Measurements from ENCODE around the gene TMC6. TPM values are rescaled to one million over a fixed set of nuclear protein-coding genes. Genes with fewer than 3 reads are reported as not detected.
A peak's percentile ranks its signal among the peaks of the same experiment; 100 is the strongest.

Gene TMC6
- polyA plus RNA-seq, 1 of the 3 experiments (the other 2 are of a cell fraction), result 5.5 TPM

- no peak overlapping the region for H2AFZ ChIP-seq (ENCODE audit: low read depth)
- no peaks in the 10 kb centered on the region for H4K20me1 ChIP-seq (ENCODE audit: insufficient read depth)
- peak; percentile 73 for DNase-seq
- WGBS (ENCODE audit: low lambda C conversion rate), result 69% methylated on average over 11 of the region's 11 CpGs
- no peaks in the 10 kb centered on the region for H3K36me3 ChIP-seq (replicated peaks in 1 of 2; ENCODE audit: control insufficient read depth in 1 of 2, insufficient read depth in 2 of 2, low read length in 1 of 2)
- ChIA-PET POLR2A (interaction anchor here (0.9 kb wide), 1 partner anchor 20 kb away, joined by 3 read pairs; no protein-coding TSS in a partner anchor), CTCF (interaction anchor here (0.8 to 2.6 kb wide), 11 partner anchors 9 to 216 kb away, joined by 3 to 16 read pairs (median 4); no protein-coding TSS in a partner anchor)
- no peak overlapping the region for H3K27ac ChIP-seq (ENCODE audit: low read depth in 2 of 2, low read length in 1 of 2)
- no peaks in the 10 kb centered on the region for H3K79me2 ChIP-seq (ENCODE audit: insufficient read depth)
- peak; percentile 83 for TF ChIP-seq NFIC (IDR thresholded peaks at IDR 0.05; ENCODE audit: borderline replicate concordance)
- TF ChIP-seq YY1 (IDR thresholded peaks at IDR 0.05; ENCODE audit: low read depth), result no peak
- TF ChIP-seq MXI1 (IDR thresholded peaks at IDR 0.05; ENCODE audit: low read depth, low read length), result peak; percentile 65
- TF ChIP-seq TCF12 (IDR thresholded peaks at IDR 0.05), result 0 out of 2 replicates have a peak, but pooled peaks have one; percentile 6
- TF ChIP-seq FOSL2 (IDR thresholded peaks at IDR 0.05; ENCODE audit: borderline replicate concordance, low read depth), result no peak
- no peak for TF ChIP-seq EZH2phosphoT487 (IDR thresholded peaks at IDR 0.05; ENCODE audit: borderline replicate concordance, low read depth)
- 0 out of 2 replicates have a peak, but pooled peaks have one; percentile 31 for TF ChIP-seq USF1 (IDR thresholded peaks at IDR 0.05; ENCODE audit: borderline replicate concordance, low read depth)
- no peak; the same call in 1 of the 2 replicates for TF ChIP-seq CTCF (IDR thresholded peaks at IDR 0.05)
- TF ChIP-seq RAD21 (IDR thresholded peaks at IDR 0.05; ENCODE audit: low read length), result no peak
- TF ChIP-seq TAF1 (IDR thresholded peaks at IDR 0.05; ENCODE audit: borderline replicate concordance, low read depth, low read length), result no peak
- TF ChIP-seq FOXM1 (IDR thresholded peaks at IDR 0.05; ENCODE audit: low read depth), result no peak
- TF ChIP-seq ZBTB33 (IDR thresholded peaks at IDR 0.05; ENCODE audit: borderline replicate concordance, low read depth), result no peak
- TF ChIP-seq PBX3 (IDR thresholded peaks at IDR 0.05), result no peak
- TF ChIP-seq MAX (IDR thresholded peaks at IDR 0.05; ENCODE audit: low read depth), result peak; percentile 90
- no peak for TF ChIP-seq SIN3A (IDR thresholded peaks at IDR 0.05; ENCODE audit: borderline replicate concordance, low read depth, low read length)
- no peak overlapping the region for H3K9ac ChIP-seq
- no peaks in the 10 kb centered on the region for H3K27me3 ChIP-seq (ENCODE audit: insufficient read depth)
- no peaks in the 10 kb centered on the region for H3K9me3 ChIP-seq
- peaks cover 4 to 19% of the 10 kb centered on the region in 2 experiments; a peak in 2 of 4 replicates for H3K4me1 ChIP-seq (ENCODE audit: control insufficient read depth in 1 of 2, insufficient read depth in 2 of 2, low read depth in 1 of 2, low read length in 1 of 2)
- H3F3A ChIP-seq (replicated peaks; ENCODE audit: insufficient read depth), result peaks cover 3% of the 10 kb centered on the region
- peak overlapping the region; percentile 37; the same call in 1 of the 2 replicates for H3K4me2 ChIP-seq
- H3K4me3 ChIP-seq (ENCODE audit: low read depth in 2 of 2, low read length in 1 of 2), result no peak overlapping the region
- no peaks in the 10 kb centered on the region for H3K9me2 ChIP-seq
Measured at GRCh38 chr17:78144147-78144719, 15.7 kb upstream of the TMC6 start.

Measured in SK-N-SH (cell line).